BJ (cell line): ENCODE data around the gene CCL8. TPM values are rescaled to one million over a fixed set of nuclear protein-coding genes. Genes with fewer than 3 reads are reported as not detected.

ENCODE experiments used
- CTCF ChIA-PET: fragments of 350-600 bp; formaldehyde crosslinking; extraction: SDS; loops from one replicate; lab custom pipeline; 2021; ENCODE audit warnings: antibody characterized with exemption, inconsistent platforms; lab: Yijun Ruan, JAX
- POLR2A ChIA-PET: fragments of 300-600 bp; sonication (Branson Sonifier 250); formaldehyde crosslinking; extraction: SDS; loops from one replicate; lab custom pipeline; 2021; ENCODE audit warnings: antibody characterized with exemption; lab: Charles Lee
- DNase-seq: peaks from one replicate; pipeline ENCODE4 v3.0.0-alpha.2; 2011; ENCODE audit warnings: low read depth
- H3K27me3 ChIP-seq: 2 replicates; pipeline ENCODE4 v1.6.0; 2011; ENCODE audit warnings: low read length; ENCODE audit not compliant: control insufficient read depth, insufficient read depth
- H3K36me3 ChIP-seq: 2 replicates; pipeline ENCODE4 v1.5.1; 2011; ENCODE audit warnings: low read length; ENCODE audit not compliant: control insufficient read depth, insufficient read depth
- H3K4me3 ChIP-seq: 2 replicates; pipeline ENCODE4 v1.5.1; 2011; ENCODE audit warnings: low read depth, mild to moderate bottlenecking, control low read depth, low read length
- polyA plus RNA-seq: library from polyadenylated mRNA; depleted of rRNA; stranded (reverse); fragments of >200 nt; gene quantifications from 2 replicates; pipeline ENCODE4 v1.2.3, GENCODE V29; 2011
- TF ChIP-seq, protein P1 (sequence below): IDR thresholded peaks from 2 replicates; pipeline ENCODE4 v1.5.1; 2011; ENCODE audit warnings: low read depth, mild to moderate bottlenecking, control low read depth, inconsistent platforms, low read length, moderate library complexity; ENCODE audit not compliant: insufficient read depth

CCL8 gene
- polyA plus RNA-seq, 1 experiment, result 0.10 TPM

DNA sequence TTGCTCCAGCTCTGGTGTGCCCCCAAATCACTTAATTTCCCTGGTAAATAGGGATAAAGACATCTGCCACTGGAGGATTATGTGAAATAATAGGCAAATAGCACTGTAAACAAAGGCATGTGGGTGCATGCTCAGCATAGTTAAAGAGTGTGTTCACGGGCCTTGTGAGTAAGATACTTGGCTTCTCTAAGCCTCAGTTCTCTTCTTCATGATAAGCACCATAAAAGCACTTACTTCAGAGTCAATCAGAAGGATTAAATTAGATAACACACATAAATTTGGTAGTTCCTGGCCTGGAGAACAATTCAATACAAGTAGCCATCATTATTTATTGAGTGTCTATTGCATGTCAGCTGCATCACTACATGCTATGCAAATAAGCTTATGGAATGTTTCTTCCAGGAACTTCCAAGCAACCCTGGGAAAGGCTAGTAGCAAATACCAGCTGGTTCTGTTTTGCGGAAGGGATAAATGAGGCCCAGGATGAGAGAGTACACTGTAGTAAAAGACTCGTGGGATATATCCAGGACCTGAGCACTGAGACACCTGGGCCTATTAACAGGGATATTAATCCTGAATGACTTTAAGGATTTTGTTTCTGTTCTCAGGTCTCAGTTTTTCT, 19.2 kb upstream of the CCL8 start:
- H3K4me3 ChIP-seq, result no peak overlapping the region
- no peaks in the 10 kb centered on the region for H3K27me3 ChIP-seq
- H3K36me3 ChIP-seq, result no peaks in the 10 kb centered on the region
- TF ChIP-seq, protein P1, sequence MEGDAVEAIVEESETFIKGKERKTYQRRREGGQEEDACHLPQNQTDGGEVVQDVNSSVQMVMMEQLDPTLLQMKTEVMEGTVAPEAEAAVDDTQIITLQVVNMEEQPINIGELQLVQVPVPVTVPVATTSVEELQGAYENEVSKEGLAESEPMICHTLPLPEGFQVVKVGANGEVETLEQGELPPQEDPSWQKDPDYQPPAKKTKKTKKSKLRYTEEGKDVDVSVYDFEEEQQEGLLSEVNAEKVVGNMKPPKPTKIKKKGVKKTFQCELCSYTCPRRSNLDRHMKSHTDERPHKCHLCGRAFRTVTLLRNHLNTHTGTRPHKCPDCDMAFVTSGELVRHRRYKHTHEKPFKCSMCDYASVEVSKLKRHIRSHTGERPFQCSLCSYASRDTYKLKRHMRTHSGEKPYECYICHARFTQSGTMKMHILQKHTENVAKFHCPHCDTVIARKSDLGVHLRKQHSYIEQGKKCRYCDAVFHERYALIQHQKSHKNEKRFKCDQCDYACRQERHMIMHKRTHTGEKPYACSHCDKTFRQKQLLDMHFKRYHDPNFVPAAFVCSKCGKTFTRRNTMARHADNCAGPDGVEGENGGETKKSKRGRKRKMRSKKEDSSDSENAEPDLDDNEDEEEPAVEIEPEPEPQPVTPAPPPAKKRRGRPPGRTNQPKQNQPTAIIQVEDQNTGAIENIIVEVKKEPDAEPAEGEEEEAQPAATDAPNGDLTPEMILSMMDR, result no peak
- ChIA-PET POLR2A (no interaction called here), CTCF (interaction anchor here (0.7 to 13.6 kb wide), 6 partner anchors 16 to 108 kb away, joined by 3 to 176 read pairs (median 3); partner anchors contain the start of gene CCL1)
- peak; percentile 72 for DNase-seq

DNA sequence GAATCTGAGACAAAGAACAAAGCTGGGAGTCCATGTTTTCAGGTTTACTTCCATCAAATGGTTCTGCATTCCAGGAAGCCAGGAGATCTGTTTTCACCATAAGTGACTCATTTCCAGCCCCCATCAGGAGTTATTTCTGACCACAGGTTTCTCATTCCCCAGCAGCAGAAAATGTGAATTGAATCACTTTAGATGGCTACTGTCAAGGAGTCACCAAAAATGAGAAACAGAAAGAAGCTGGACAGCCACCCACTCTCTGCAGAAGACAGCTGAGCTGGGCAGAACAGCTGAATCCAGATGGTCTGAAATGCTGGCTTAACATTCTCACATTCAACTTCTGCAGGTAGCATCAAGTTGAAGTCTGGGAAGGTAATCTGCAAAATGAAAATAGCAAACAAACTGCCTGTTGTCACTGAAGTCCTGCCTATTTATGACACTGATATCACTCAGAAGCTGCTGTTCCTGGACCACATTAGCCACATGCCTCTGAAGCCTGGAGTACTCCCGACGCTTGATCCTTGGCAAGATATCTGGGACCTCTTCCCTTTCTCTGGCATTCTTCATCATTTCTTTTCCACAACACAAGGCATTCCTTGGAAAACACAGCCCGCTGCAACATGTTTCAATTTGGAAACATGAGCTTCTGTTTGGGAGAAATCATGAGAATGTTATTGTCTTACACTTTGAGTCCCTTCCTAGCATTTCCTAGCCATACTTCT, 18.4 kb upstream of the CCL8 start:
- H3K4me3 ChIP-seq, result no peak overlapping the region
- H3K27me3 ChIP-seq, result no peaks in the 10 kb centered on the region
- TF ChIP-seq, protein P1, result no peak
- ChIA-PET CTCF (interaction anchor here (0.6 to 13.6 kb wide), 8 partner anchors 17 to 108 kb away, joined by 3 to 176 read pairs (median 3); partner anchors contain the start of gene CCL1), POLR2A (interaction anchor here (0.6 to 0.8 kb wide), 3 partner anchors 9 to 83 kb away, joined by 3 to 6 read pairs (median 3); partner anchors contain the start of gene CCL11)
- no peaks in the 10 kb centered on the region for H3K36me3 ChIP-seq
- no peak for DNase-seq

GRCh38 chr17:34301986-34302385, 17.2 kb upstream of the CCL8 start:
- TF ChIP-seq, protein P1, result no peak
- Histone ChIP-seq H3K27me3 (no peaks in the 10 kb centered on the region), H3K4me3 (no peak overlapping the region), H3K36me3 (no peaks in the 10 kb centered on the region)
- ChIA-PET POLR2A (interaction anchor here (0.7 kb wide), 1 partner anchor 985 kb away, joined by 3 read pairs; no protein-coding TSS in a partner anchor), CTCF (interaction anchor here (0.8 to 13.6 kb wide), 3 partner anchors 53 to 100 kb away, joined by 4 to 176 read pairs (median 39); partner anchors contain the start of gene CCL1)
- no peak for DNase-seq

DNA sequence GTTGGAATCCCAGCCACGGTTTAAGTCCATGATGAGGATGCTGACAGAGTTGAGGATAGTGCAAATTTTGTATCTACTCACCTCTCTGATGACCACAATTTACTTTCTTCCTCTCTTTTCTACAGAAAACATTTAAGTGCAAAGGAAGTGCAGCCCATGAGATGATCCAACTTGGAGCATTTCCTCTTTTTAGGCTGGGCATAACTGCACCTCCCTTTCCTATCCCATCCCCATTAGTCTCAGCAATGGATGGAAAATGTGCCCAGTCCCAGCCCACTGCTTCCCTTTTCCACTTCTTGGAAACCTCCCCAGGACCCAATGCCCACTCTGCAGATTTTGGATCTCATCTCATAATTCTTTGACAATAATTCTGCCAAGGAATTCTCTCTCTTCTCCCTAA, 16.6 kb upstream of the CCL8 start:
- DNase-seq, result no peak
- no peak overlapping the region for H3K4me3 ChIP-seq
- H3K27me3 ChIP-seq, result no peaks in the 10 kb centered on the region
- ChIA-PET POLR2A (interaction anchor here (0.7 kb wide), 1 partner anchor 985 kb away, joined by 3 read pairs; no protein-coding TSS in a partner anchor), CTCF (interaction anchor here (4.2 to 13.6 kb wide), 3 partner anchors 58 to 100 kb away, joined by 39 to 176 read pairs (median 148); partner anchors contain the start of gene CCL1)
- TF ChIP-seq, protein P1, result no peak
- H3K36me3 ChIP-seq, result no peaks in the 10 kb centered on the region

DNA sequence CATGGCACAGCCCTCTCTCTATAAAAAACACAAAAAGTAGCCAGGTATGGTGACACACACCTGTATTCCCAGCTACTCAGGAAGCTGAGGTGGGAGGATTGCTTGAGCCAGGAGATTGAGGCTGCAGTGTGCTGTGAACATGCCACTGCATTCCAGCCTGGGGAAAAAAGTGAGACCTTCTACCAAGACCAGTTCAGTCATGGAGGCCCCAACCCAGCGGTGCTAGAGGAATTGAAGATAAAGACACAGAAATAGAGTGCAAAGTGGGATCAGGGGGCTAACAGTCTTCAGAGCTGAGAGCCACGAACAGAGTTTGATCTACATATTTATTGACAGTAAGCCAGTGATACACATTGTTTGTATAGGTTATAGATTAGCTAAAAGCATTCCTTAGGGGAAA, 15.6 kb upstream of the CCL8 start:
- ChIA-PET CTCF (interaction anchor here (12.1 to 13.6 kb wide), 2 partner anchors 58 to 101 kb away, joined by 148 to 176 read pairs; partner anchors contain the start of gene CCL1), POLR2A (no interaction called here)
- no peak overlapping the region for H3K4me3 ChIP-seq
- DNase-seq, result no peak
- TF ChIP-seq, protein P1, result no peak
- H3K36me3 ChIP-seq, result no peaks in the 10 kb centered on the region
- no peaks in the 10 kb centered on the region for H3K27me3 ChIP-seq
